ENCODE results near the gene TSSK1B. TPM values are rescaled to one million over a fixed set of nuclear protein-coding genes. Genes with fewer than 3 reads are reported as not detected.

The TSSK1B gene
- total RNA-seq, 1 donor from 2014 or later: not detected

DNA sequence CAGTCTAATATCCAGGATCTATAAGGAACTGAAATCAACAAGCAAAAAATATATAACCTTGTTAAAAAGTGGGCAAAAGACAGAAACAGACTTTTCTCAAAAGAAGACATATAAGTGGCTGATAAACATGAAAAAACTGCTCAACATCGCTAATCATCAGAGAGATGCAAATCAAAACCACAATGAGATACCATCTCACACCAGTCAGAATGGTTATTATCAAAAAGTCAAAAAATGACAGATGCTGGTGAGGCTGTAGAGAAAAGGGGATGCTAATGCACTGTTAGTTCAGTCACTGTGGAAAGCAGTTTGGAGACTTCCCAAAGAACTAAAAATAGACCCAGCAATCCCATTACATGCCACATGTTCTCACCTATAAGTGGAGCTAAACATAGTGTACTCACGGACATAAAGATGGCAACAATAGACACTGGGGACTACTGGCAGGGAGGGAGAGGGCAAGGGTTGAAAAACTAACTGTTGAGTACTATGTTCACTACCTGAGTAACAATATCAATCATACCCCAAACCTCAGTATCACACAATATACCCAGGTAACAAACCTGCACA is 11.7 kb upstream of the TSSK1B start:
- Histone ChIP-seq H3K9me3 (no peaks in the 10 kb centered on the region), H3K27me3 (no peaks in the 10 kb centered on the region), H3K4me1 (no peaks in the 10 kb centered on the region), H3K27ac (no peak overlapping the region), H3K36me3 (no peaks in the 10 kb centered on the region), H3K4me3 (no peak overlapping the region)
- TF ChIP-seq, protein P1, sequence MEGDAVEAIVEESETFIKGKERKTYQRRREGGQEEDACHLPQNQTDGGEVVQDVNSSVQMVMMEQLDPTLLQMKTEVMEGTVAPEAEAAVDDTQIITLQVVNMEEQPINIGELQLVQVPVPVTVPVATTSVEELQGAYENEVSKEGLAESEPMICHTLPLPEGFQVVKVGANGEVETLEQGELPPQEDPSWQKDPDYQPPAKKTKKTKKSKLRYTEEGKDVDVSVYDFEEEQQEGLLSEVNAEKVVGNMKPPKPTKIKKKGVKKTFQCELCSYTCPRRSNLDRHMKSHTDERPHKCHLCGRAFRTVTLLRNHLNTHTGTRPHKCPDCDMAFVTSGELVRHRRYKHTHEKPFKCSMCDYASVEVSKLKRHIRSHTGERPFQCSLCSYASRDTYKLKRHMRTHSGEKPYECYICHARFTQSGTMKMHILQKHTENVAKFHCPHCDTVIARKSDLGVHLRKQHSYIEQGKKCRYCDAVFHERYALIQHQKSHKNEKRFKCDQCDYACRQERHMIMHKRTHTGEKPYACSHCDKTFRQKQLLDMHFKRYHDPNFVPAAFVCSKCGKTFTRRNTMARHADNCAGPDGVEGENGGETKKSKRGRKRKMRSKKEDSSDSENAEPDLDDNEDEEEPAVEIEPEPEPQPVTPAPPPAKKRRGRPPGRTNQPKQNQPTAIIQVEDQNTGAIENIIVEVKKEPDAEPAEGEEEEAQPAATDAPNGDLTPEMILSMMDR (IDR thresholded peaks at IDR 0.05): no peak
- intact Hi-C loops (cut with DNase I): no loop called here
- no peak for DNase-seq (ENCODE audit: low spot score in 2 of 2)

DNA sequence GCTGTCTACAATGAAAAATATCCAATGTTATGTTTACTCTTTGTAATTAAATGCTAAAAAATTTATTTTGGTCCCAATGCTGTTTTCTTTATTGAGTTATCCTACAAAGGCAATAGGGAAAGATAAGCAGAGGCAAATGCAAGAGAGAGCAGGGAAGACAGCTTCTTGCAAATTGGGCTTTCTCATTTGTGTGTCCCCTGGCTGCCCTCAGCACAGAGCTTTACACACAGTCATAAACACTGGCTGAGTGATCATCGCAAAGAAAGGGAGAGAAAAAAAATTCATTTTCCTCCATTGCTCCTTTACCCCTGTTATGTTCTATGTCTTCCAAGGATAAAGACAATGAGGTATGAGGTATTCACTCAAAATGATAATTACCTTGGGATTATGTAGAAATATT is 2.3 kb upstream of the TSSK1B start:
- intact Hi-C loops (cut with DNase I): no loop called here
- Histone ChIP-seq H3K4me1 (no peaks in the 10 kb centered on the region), H3K27ac (no peak overlapping the region), H3K9me3 (no peaks in the 10 kb centered on the region), H3K27me3 (no peaks in the 10 kb centered on the region), H3K4me3 (no peak overlapping the region), H3K36me3 (no peaks in the 10 kb centered on the region)
- no peak for DNase-seq (ENCODE audit: low spot score in 2 of 2)
- TF ChIP-seq, protein P1 (IDR thresholded peaks at IDR 0.05): no peak

DNA sequence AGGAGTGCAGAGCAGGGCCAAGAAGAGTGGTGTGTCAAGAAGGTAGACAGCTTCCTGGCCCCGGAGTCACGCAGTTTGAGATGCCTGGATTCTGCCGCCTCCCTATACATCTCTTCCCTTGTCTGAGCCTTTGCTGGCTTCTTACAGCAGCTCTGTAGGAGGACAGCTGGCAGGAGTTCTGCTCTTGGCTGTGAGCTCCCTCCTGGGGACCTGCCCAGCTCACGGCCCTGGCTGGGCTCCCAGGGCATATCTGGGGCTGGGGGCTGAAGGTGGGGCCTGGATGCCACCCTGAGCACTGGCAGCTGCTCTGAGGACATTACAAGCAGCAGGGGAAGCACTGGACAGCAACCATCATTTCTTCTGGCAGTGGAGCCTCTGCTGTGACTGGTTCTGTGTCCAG is 786 bp upstream of the TSSK1B start:
- Histone ChIP-seq H3K27ac (no peak overlapping the region), H3K4me1 (no peaks in the 10 kb centered on the region), H3K27me3 (no peaks in the 10 kb centered on the region), H3K9me3 (no peaks in the 10 kb centered on the region), H3K36me3 (no peaks in the 10 kb centered on the region), H3K4me3 (no peak overlapping the region)
- TF ChIP-seq, protein P1 (IDR thresholded peaks at IDR 0.05): no peak
- DNase-seq (ENCODE audit: low spot score in 2 of 2): no peak
- intact Hi-C loops (cut with DNase I): no loop called here

DNA sequence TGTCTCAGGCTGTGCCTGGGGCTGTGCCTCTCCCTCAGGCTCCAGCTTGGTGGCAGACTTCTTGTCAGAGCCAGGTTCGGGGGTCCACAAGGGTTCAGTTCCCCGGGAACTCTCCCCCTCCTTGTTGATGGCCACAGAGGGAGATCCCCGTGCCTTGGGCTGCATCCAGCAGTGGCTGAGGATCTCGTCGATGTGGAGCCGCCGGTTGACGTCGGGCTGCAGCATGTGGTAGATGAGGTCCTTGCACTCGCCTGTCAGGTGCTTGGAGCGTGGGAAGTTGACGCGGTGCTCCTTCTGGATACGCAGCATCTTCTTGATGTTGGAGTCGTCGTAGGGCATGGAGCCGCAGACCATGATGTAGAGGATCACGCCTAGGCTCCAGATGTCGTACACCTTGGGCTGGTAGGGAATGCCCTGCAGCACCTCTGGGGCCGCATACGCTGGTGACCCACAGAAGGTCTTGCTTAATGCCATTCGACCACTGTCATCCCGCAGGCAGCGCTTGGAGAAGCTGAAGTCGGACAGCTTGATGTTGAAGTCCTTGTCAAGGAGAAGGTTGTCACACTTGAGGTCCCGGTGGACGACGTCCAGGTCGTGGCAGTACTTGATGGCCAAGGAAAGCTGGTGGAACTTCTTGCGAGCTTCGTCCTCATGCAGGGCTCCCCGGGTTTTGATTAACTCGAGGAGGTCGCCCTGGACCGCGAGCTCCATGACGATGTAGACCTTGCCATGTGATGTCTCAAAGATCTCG is 752 bp downstream of the TSSK1B start:
- H3K36me3 ChIP-seq: no peaks in the 10 kb centered on the region
- intact Hi-C loops (cut with DNase I): no loop called here
- no peak for DNase-seq (ENCODE audit: low spot score in 2 of 2)
- H3K4me3 ChIP-seq: no peak overlapping the region
- TF ChIP-seq, protein P1 (IDR thresholded peaks at IDR 0.05): no peak
- H3K9me3 ChIP-seq: no peaks in the 10 kb centered on the region
- H3K4me1 ChIP-seq: no peaks in the 10 kb centered on the region
- H3K27ac ChIP-seq: no peak overlapping the region
- H3K27me3 ChIP-seq: no peaks in the 10 kb centered on the region

DNA sequence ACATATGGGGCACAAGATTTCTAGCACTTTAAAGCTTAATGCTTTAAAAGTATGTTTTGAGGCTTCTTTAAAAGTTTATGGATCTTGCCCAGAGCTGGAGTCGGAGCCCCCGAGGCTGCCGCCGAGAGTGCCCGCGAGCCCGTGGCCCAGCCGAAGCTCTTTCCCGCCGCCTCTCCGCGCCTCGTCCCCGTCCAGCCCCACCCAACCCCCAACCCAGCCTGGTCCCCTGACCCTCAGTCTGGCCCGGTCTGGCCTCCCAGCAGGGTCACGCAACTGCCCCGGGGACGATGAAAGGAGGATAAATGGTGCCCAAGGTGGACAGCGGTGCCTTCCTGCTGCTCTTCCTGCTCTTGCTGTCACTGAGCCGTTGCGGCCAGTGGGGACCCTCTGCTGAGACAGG is 1.7 kb downstream of the TSSK1B start:
- DNase-seq (ENCODE audit: low spot score in 2 of 2): no peak
- H3K36me3 ChIP-seq: no peaks in the 10 kb centered on the region
- intact Hi-C loops (cut with DNase I): no loop called here
- H3K4me1 ChIP-seq: no peaks in the 10 kb centered on the region
- H3K27me3 ChIP-seq: no peaks in the 10 kb centered on the region
- no peaks in the 10 kb centered on the region for H3K9me3 ChIP-seq
- TF ChIP-seq, protein P1 (IDR thresholded peaks at IDR 0.05): no peak
- H3K27ac ChIP-seq: no peak overlapping the region
- H3K4me3 ChIP-seq: no peak overlapping the region

Data from ascending aorta (tissue), 2 donors.